NCI-H2029 (cell line): ENCODE measurements around the gene SCGB1C2.
"Not testable (repeated sequence)": the region's sequence is repeated elsewhere in the genome, so short reads cannot be mapped to it uniquely, and the experiment has no call there.

Source experiments
- DNase-seq: peaks from one replicate; lab custom pipeline; 2025; lab: John Stamatoyannopoulos, UW

Gene SCGB1C2

GRCh38 chr17:149231-149630 lies 11.9 kb downstream of the SCGB1C2 start:
- no peak for DNase-seq

GRCh38 chr17:149897-150584 lies 12.7 kb downstream of the SCGB1C2 start:
- no peak for DNase-seq

- DNase-seq = no peak
Measured at GRCh38 chr17:151004-151403, 13.6 kb downstream of the SCGB1C2 start.

GRCh38 chr17:151886-152859 lies 14.8 kb downstream of the SCGB1C2 start:
- no peak for DNase-seq

- DNase-seq = no peak
Measured at GRCh38 chr17:152860-153420, 15.6 kb downstream of the SCGB1C2 start.

GRCh38 chr17:153851-154250 lies 16.5 kb downstream of the SCGB1C2 start:
- DNase-seq = no peak

- no peak for DNase-seq
Measured at GRCh38 chr17:155576-155975, 18.2 kb downstream of the SCGB1C2 start.

GRCh38 chr17:156094-156621 lies 18.8 kb downstream of the SCGB1C2 start:
- DNase-seq = no peak

GRCh38 chr17:156946-157345 lies 19.6 kb downstream of the SCGB1C2 start:
- no peak for DNase-seq

- no peak for DNase-seq
Measured at GRCh38 chr17:157901-158300, 20.5 kb downstream of the SCGB1C2 start.

GRCh38 chr17:158379-158778 lies 21.0 kb downstream of the SCGB1C2 start:
- no peak for DNase-seq

GRCh38 chr17:159609-160008 lies 22.2 kb downstream of the SCGB1C2 start:
- no peak for DNase-seq

- no peak for DNase-seq
Measured at GRCh38 chr17:160336-160735, 23.0 kb downstream of the SCGB1C2 start.

- DNase-seq = no peak
Measured at GRCh38 chr17:161481-161880, 24.1 kb downstream of the SCGB1C2 start.

- DNase-seq = no peak
Measured at GRCh38 chr17:162689-163088, 25.3 kb downstream of the SCGB1C2 start.

GRCh38 chr17:163514-164098 lies 26.2 kb downstream of the SCGB1C2 start:
- DNase-seq = no peak

- no peak for DNase-seq
Measured at GRCh38 chr17:164303-165235, 27.2 kb downstream of the SCGB1C2 start.

- no peak for DNase-seq
Measured at GRCh38 chr17:165939-166338, 28.6 kb downstream of the SCGB1C2 start.

GRCh38 chr17:168614-169013 lies 31.2 kb downstream of the SCGB1C2 start:
- not testable (repeated sequence) for DNase-seq

- DNase-seq = no peak
Measured at GRCh38 chr17:170130-170670, 32.8 kb downstream of the SCGB1C2 start.

- no peak for DNase-seq
Measured at GRCh38 chr17:171871-172270, 34.5 kb downstream of the SCGB1C2 start.
